ENCODE results near the gene IFT122.
A peak's percentile ranks its signal among the peaks of the same experiment; 100 is the strongest.

IFT122 gene

GRCh38 chr3:129500334-129500658, 60.3 kb downstream of the IFT122 start:
- Histone ChIP-seq H3K9ac (no peak overlapping the region), H3K4me2 (ENCODE audit: low read length) (no peak overlapping the region), H3K4me1 (no peaks in the 10 kb centered on the region), H3K36me3 (ENCODE audit: control insufficient read depth, insufficient read depth, low read length) (no peaks in the 10 kb centered on the region), H3K79me2 (no peaks in the 10 kb centered on the region), H3K4me3 (ENCODE audit: low read depth, low read length) (no peak overlapping the region), H3K27ac (peak overlapping the region; percentile 50), H2AFZ (no peak overlapping the region), H3K27me3 (ENCODE audit: control insufficient read depth, insufficient read depth, low read length) (no peaks in the 10 kb centered on the region), H3K9me3 (ENCODE audit: control insufficient read depth, low read length) (no peaks in the 10 kb centered on the region)
- no peak for TF ChIP-seq CTCF (IDR thresholded peaks at IDR 0.05)

- H3K27ac ChIP-seq: no peak overlapping the region
- no peaks in the 10 kb centered on the region for H3K9me3 ChIP-seq (ENCODE audit: control insufficient read depth, low read length)
- H3K79me2 ChIP-seq: no peaks in the 10 kb centered on the region
- H3K9ac ChIP-seq: no peak overlapping the region
- H2AFZ ChIP-seq: no peak overlapping the region
- H3K4me2 ChIP-seq (ENCODE audit: low read length): no peak overlapping the region
- no peaks in the 10 kb centered on the region for H3K27me3 ChIP-seq (ENCODE audit: control insufficient read depth, insufficient read depth, low read length)
- TF ChIP-seq CTCF (IDR thresholded peaks at IDR 0.05): no peak
- no peaks in the 10 kb centered on the region for H3K36me3 ChIP-seq (ENCODE audit: control insufficient read depth, insufficient read depth, low read length)
- H3K4me1 ChIP-seq: no peaks in the 10 kb centered on the region
- H3K4me3 ChIP-seq (ENCODE audit: low read depth, low read length): no peak overlapping the region
Measured at GRCh38 chr3:129501630-129502029, 61.6 kb downstream of the IFT122 start.

- no peak overlapping the region for H2AFZ ChIP-seq
- no peak overlapping the region for H3K27ac ChIP-seq
- H3K9ac ChIP-seq: no peak overlapping the region
- no peak for TF ChIP-seq CTCF (IDR thresholded peaks at IDR 0.05)
- H3K4me1 ChIP-seq: no peaks in the 10 kb centered on the region
- no peaks in the 10 kb centered on the region for H3K27me3 ChIP-seq (ENCODE audit: control insufficient read depth, insufficient read depth, low read length)
- H3K4me2 ChIP-seq (ENCODE audit: low read length): no peak overlapping the region
- H3K9me3 ChIP-seq (ENCODE audit: control insufficient read depth, low read length): no peaks in the 10 kb centered on the region
- H3K4me3 ChIP-seq (ENCODE audit: low read depth, low read length): no peak overlapping the region
- H3K79me2 ChIP-seq: no peaks in the 10 kb centered on the region
- H3K36me3 ChIP-seq (ENCODE audit: control insufficient read depth, insufficient read depth, low read length): no peaks in the 10 kb centered on the region
Measured at GRCh38 chr3:129502641-129503408, 62.8 kb downstream of the IFT122 start.

GRCh38 chr3:129503471-129504291, 63.7 kb downstream of the IFT122 start:
- no peak for TF ChIP-seq CTCF (IDR thresholded peaks at IDR 0.05)
- Histone ChIP-seq H3K79me2 (no peaks in the 10 kb centered on the region), H3K27ac (no peak overlapping the region), H3K4me1 (no peaks in the 10 kb centered on the region), H3K4me2 (ENCODE audit: low read length) (no peak overlapping the region), H3K9ac (no peak overlapping the region), H3K36me3 (ENCODE audit: control insufficient read depth, insufficient read depth, low read length) (no peaks in the 10 kb centered on the region), H3K27me3 (ENCODE audit: control insufficient read depth, insufficient read depth, low read length) (no peaks in the 10 kb centered on the region), H3K4me3 (ENCODE audit: low read depth, low read length) (no peak overlapping the region), H2AFZ (no peak overlapping the region), H3K9me3 (ENCODE audit: control insufficient read depth, low read length) (no peaks in the 10 kb centered on the region)

Data from parathyroid adenoma (tissue), 2 donors.